Prostate gland (tissue), 2 donors: ENCODE data around the gene TPT1. TPM values are rescaled to one million over a fixed set of nuclear protein-coding genes. Genes with fewer than 3 reads are reported as not detected.

Experiments used
- DNase-seq: peaks from one replicate; pipeline ENCODE4 v3.0.0-alpha.2; 2019; ENCODE audit warnings: low spot score
- H3K27ac ChIP-seq, 2 donors: fragments of 200-600 bp; sonication (generic); 2 replicates each; pipeline ENCODE4 v1.5.1; 2017 to 2019
- H3K27me3 ChIP-seq: fragments of 200-600 bp; sonication (generic); replicated peaks from 2 replicates; pipeline ENCODE4 v1.5.1; 2019; ENCODE audit not compliant: insufficient read depth
- H3K36me3 ChIP-seq, 2 donors: fragments of 200-600 bp; sonication (generic); 1 replicate in 1 of 2; 2 replicates in 1 of 2; pipeline versions ENCODE4 v1.5.1 to v1.8.1; 2017 to 2019
- H3K4me1 ChIP-seq: fragments of 200-600 bp; sonication (generic); replicated peaks from 2 replicates; pipeline ENCODE4 v1.5.1; 2019
- H3K4me3 ChIP-seq, 2 donors: fragments of 200-600 bp; sonication (generic); 2 replicates each; pipeline ENCODE4 v1.5.1; 2017 to 2019
- H3K9me3 ChIP-seq: fragments of 200-600 bp; sonication (generic); 2 replicates; pipeline ENCODE4 v1.5.1; 2017
- POLR2A ChIP-seq: fragments of 450-650 bp; IDR thresholded peaks from one replicate; pipeline ENCODE4 v1.6.1; 2016; ENCODE audit warnings: antibody characterized with exemption, mild to moderate bottlenecking
- POLR2AphosphoS5 ChIP-seq: sonication (generic); formaldehyde crosslinking; IDR thresholded peaks from one replicate; pipeline ENCODE4 v1.6.1; 2017; ENCODE audit warnings: antibody characterized with exemption
- WGBS: methylation state at CpG from one replicate; pipeline ENCODE4 v1.1.5; 2018; 5-methylcytosine and 5-hydroxymethylcytosine counted together
- intact Hi-C: fragments of 100-400 bp; cut with DNase I; formaldehyde crosslinking; loops from one replicate; pipeline ENCODE4 v1.14.2; 2022
- total RNA-seq, 2 donors: library from RNA; depleted of rRNA; stranded (reverse); fragments of >200 nt; gene quantifications; one replicate each; pipeline ENCODE4 v1.1.0, GENCODE V29; 2016
- TF ChIP-seq, protein P1 (sequence below), 4 experiments: fragments of 200-600 bp in 2 of 4; fragments of 450-650 bp in 2 of 4; sonication (generic) in 2 of 4; IDR thresholded peaks; 1 replicate in 3 of 4; 2 replicates in 1 of 4; pipeline ENCODE4 v1.5.1; 2016 to 2019; ENCODE audit warnings: antibody characterized with exemption in 4 of 4, mild to moderate bottlenecking in 2 of 4, moderate library complexity in 2 of 4

TPT1 gene
- total RNA-seq, 2 donors from 2014 or later = 1,725 to 2,682 TPM

DNA sequence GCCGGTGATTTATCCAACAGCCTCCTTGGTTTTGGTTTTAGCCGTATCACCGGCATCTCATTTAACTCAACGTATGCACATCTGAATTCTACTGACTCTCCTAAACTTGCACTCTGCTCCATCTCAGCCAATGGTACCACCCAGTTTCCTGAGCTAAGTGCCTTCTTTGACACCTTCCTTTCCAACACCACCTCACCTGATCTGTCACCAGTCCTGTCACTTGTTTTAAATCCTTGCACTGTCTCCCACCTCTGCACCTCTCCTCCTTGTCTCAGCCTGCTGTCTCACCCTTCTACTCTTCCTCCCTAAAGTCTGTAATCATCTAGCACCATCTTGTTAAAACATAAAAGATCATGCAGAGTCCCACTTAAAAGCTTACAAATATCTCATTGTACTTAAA, 28.1 kb upstream of the TPT1 start:
- Histone ChIP-seq H3K4me3 (no peak overlapping the region), H3K4me1 (no peaks in the 10 kb centered on the region), H3K9me3 (no peaks in the 10 kb centered on the region), H3K27me3 (no peaks in the 10 kb centered on the region), H3K36me3 (no peaks in the 10 kb centered on the region), H3K27ac (peak overlapping the region in 1 of 2 donors; percentile 2)
- DNase-seq = no peak
- intact Hi-C loops = no loop called here
- WGBS = 81% methylated on average over 4 of the region's 4 CpGs
- no peak for TF ChIP-seq POLR2AphosphoS5
- TF ChIP-seq, protein P1, sequence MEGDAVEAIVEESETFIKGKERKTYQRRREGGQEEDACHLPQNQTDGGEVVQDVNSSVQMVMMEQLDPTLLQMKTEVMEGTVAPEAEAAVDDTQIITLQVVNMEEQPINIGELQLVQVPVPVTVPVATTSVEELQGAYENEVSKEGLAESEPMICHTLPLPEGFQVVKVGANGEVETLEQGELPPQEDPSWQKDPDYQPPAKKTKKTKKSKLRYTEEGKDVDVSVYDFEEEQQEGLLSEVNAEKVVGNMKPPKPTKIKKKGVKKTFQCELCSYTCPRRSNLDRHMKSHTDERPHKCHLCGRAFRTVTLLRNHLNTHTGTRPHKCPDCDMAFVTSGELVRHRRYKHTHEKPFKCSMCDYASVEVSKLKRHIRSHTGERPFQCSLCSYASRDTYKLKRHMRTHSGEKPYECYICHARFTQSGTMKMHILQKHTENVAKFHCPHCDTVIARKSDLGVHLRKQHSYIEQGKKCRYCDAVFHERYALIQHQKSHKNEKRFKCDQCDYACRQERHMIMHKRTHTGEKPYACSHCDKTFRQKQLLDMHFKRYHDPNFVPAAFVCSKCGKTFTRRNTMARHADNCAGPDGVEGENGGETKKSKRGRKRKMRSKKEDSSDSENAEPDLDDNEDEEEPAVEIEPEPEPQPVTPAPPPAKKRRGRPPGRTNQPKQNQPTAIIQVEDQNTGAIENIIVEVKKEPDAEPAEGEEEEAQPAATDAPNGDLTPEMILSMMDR (IDR thresholded peaks at IDR 0.05) = no peak

DNA sequence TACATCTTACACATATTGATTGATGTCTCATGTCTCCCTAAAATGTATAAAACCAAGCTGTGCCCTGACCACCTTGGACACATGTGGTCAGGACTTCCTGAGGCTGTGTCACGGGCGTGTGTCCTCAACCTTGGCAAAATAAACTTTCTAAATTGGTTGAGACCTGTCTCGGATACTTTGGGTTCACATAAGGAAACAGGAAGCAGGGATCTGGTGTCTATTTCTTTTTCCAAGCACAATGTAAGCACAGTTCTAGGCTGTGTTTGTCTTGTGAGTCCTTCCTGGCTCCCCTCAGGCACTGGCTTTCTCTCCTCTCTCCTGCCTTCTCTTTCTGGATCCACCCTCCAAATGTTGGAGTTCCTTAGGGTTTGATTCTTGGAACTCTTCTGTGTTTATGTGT, 27.6 kb upstream of the TPT1 start:
- TF ChIP-seq POLR2A (peak; percentile 8), POLR2AphosphoS5 (peak; percentile 65)
- TF ChIP-seq, protein P1 (IDR thresholded peaks at IDR 0.05) = no peak
- H3K27ac ChIP-seq = peak overlapping the region in 1 of 2 donors; percentile 2
- no peaks in the 10 kb centered on the region for H3K9me3 ChIP-seq
- WGBS = 11% methylated on average over 3 of the region's 3 CpGs
- H3K27me3 ChIP-seq = no peaks in the 10 kb centered on the region
- DNase-seq = peak; percentile 59
- intact Hi-C loops = no loop called here
- no peak overlapping the region for H3K4me3 ChIP-seq
- H3K4me1 ChIP-seq = no peaks in the 10 kb centered on the region
- H3K36me3 ChIP-seq = no peaks in the 10 kb centered on the region

DNA sequence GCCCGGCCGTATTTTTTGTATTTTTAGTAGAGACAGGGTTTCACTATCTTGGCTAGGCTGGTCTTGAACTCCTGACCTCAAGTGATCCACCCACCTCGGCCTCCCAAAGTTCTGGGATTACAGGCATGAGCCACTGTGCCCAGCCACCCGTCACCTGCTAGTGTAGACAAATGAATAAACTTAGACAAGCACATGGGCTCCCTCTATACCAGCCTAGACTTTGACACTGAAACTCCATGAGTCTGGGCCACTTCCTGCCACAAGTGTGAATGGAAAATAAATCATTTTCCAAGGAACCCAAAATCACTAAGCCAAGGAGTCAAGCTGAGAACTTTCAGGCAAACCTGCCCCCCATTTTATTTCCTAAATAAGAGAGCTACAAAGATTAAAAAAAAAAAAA, 27.0 kb upstream of the TPT1 start:
- no peak for DNase-seq
- Histone ChIP-seq H3K9me3 (no peaks in the 10 kb centered on the region), H3K4me3 (no peak overlapping the region), H3K27ac (peak overlapping the region in 1 of 2 donors; percentile 2), H3K27me3 (no peaks in the 10 kb centered on the region), H3K4me1 (no peaks in the 10 kb centered on the region), H3K36me3 (no peaks in the 10 kb centered on the region)
- intact Hi-C loops = no loop called here
- 90% methylated on average over 4 of the region's 4 CpGs for WGBS
- TF ChIP-seq POLR2AphosphoS5 (no peak), POLR2A (no peak)
- TF ChIP-seq, protein P1 (IDR thresholded peaks at IDR 0.05) = no peak

DNA sequence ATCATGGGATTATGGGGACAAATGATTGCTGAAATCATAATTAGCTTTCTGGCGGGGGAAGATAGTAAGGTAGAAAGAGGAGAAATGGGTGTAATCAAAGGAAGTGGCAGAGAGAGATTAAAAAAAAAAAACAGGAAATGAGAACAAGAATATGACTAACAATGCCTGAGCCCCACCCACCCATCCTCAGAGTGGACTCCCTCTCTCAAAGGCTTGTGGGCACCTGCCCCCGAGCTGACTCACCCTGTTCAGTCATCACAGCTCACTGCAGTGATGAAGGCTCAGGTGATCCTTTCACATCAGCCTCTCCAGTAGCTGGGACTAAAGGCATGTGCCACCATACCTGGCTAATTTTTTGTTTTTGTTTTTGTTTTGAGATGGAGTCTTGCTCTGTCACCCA, 26.4 kb upstream of the TPT1 start:
- H3K9me3 ChIP-seq = no peaks in the 10 kb centered on the region
- H3K4me3 ChIP-seq = no peak overlapping the region
- 51% methylated on average over 2 of the region's 2 CpGs for WGBS
- H3K27me3 ChIP-seq = no peaks in the 10 kb centered on the region
- intact Hi-C loops = no loop called here
- peak; percentile 64 for DNase-seq
- no peaks in the 10 kb centered on the region for H3K36me3 ChIP-seq
- H3K4me1 ChIP-seq = no peaks in the 10 kb centered on the region
- TF ChIP-seq, protein P1 (IDR thresholded peaks at IDR 0.05) = no peak
- no peak for TF ChIP-seq POLR2A
- peak; percentile 37 for TF ChIP-seq POLR2AphosphoS5
- no peak overlapping the region for H3K27ac ChIP-seq

DNA sequence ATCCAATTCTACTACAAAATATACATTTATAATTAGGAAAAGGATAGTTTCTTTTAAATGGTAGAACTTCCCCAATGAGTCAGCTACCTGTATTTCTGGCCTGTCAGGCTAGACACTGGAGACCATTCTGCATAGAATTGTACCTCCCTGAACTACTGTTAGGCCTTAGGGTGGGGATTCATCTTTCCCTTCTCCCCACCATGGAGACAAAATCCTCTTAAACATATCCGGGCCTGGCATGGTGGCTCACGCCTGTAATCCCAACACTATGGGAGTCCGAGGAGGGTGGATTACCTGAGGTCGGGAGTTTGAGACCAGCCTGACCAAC, 24.5 kb upstream of the TPT1 start:
- no peaks in the 10 kb centered on the region for H3K9me3 ChIP-seq
- TF ChIP-seq POLR2A (no peak), POLR2AphosphoS5 (no peak)
- TF ChIP-seq, protein P1 (IDR thresholded peaks at IDR 0.05) = no peak
- no peaks in the 10 kb centered on the region for H3K4me1 ChIP-seq
- intact Hi-C loops = no loop called here
- no peak overlapping the region for H3K4me3 ChIP-seq
- no peaks in the 10 kb centered on the region for H3K27me3 ChIP-seq
- no peak overlapping the region for H3K27ac ChIP-seq
- DNase-seq = no peak
- no peaks in the 10 kb centered on the region for H3K36me3 ChIP-seq
- WGBS = 100% methylated on average over 4 of the region's 4 CpGs
